Measurements from ENCODE around the gene MAGEF1. TPM values are rescaled to one million over a fixed set of nuclear protein-coding genes. Genes with fewer than 3 reads are reported as not detected.
A peak's percentile ranks its signal among the peaks of the same experiment; 100 is the strongest.

Gene MAGEF1
- total RNA-seq, 3 donors from 2014 or later (not counting 1 experiment from before 2014, with no cell fraction given): 8.1 to 12.6 (median 11.4) TPM

DNA sequence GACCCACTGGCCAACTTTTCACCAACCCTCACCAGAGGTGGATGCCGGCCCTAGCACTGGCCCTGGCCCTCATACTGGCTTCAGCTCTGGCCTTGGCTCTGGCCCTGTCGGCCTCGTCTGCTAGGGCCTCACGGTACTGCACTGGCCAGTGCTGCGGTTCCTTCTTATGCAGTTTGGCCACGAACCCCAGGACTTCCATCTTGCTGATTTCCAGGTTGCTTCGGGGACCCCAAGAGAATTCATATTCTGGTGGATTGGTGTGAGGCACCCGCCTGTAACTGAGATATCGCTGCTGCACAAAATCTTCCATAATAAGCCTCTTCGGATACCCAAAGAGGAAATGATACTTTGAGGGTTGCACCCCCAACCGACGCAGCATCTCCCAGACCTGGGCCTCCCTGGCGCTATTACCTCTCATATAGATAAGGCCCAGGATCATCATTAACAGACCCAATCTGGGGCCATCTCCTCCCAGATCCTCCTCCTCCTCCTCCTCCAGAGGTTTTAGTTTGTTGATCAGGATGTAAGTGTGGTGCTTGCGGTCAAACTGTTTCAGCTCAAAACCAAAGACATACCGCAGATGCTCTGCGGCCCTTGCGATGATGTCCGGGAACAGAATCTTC lies 883 bp downstream of the MAGEF1 start:
- H3K4me3 ChIP-seq (ENCODE audit: low read length): peak overlapping the region; percentile 63
- no peaks in the 10 kb centered on the region for H3K27me3 Mint-ChIP-seq (ENCODE audit: low read depth in 2 of 2)
- 15% methylated on average over 18 of the region's 18 CpGs for WGBS (ENCODE audit: insufficient coverage)
- H3K36me3 Mint-ChIP-seq: no peaks in the 10 kb centered on the region
- peak overlapping the region; percentile 43 to 81 for H3K27ac Mint-ChIP-seq
- no peaks in the 10 kb centered on the region for H3K9me3 ChIP-seq (ENCODE audit: control insufficient read depth, insufficient read depth, low read length)
- peak overlapping the region; percentile 66 for H3K27ac ChIP-seq (ENCODE audit: low read length)
- intact Hi-C loops (cut with micrococcal nuclease): no loop called here
- TF ChIP-seq CTCF (IDR thresholded peaks at IDR 0.05): no peak
- H3K27me3 ChIP-seq (ENCODE audit: control insufficient read depth, insufficient read depth, low read length): no peaks in the 10 kb centered on the region
- peak overlapping the region; percentile 76 for H3K4me3 Mint-ChIP-seq
- peaks cover 21 to 36% of the 10 kb centered on the region in 2 donors for H3K4me1 Mint-ChIP-seq
- peak in 1 of 2 donors; percentile 55 for DNase-seq
- H3K4me1 ChIP-seq (ENCODE audit: control insufficient read depth, insufficient read depth, low read length): peaks cover 16% of the 10 kb centered on the region
- no peaks in the 10 kb centered on the region for H3K9me3 Mint-ChIP-seq
- peak in 2 of 3 donors; percentile 14 to 15 for ATAC-seq
- no peaks in the 10 kb centered on the region for H3K36me3 ChIP-seq (ENCODE audit: control insufficient read depth, insufficient read depth, low read length)

DNA sequence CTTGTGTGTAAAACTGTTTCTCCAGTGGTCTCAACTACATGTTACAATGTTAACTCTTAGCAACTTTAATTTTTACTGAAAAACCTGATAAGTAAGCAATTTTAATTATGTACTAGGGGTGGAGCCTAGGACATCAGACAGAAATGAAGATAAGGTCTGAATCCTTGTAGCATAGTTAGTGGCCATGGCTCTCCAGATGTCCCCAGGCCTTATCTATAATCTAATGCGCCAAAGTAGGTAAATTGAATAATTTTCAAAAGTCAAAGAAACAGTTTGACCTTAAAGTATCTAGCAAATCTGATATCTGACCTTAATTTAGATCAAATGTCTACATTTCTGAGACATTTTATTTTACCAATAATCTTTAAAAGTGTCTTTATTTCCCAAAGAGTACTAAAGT lies 8.2 kb downstream of the MAGEF1 start:
- H3K27ac Mint-ChIP-seq: no peak overlapping the region
- Histone ChIP-seq H3K27me3 (ENCODE audit: control insufficient read depth, insufficient read depth, low read length) (no peaks in the 10 kb centered on the region), H3K36me3 (ENCODE audit: control insufficient read depth, insufficient read depth, low read length) (no peaks in the 10 kb centered on the region), H3K4me1 (ENCODE audit: control insufficient read depth, insufficient read depth, low read length) (no peaks in the 10 kb centered on the region), H3K27ac (ENCODE audit: low read length) (no peak overlapping the region), H3K9me3 (ENCODE audit: control insufficient read depth, insufficient read depth, low read length) (no peaks in the 10 kb centered on the region), H3K4me3 (ENCODE audit: low read length) (no peak overlapping the region)
- no peak overlapping the region for H3K4me3 Mint-ChIP-seq
- 100% methylated on average over 1 of the region's 1 CpG for WGBS (ENCODE audit: insufficient coverage)
- H3K27me3 Mint-ChIP-seq (ENCODE audit: low read depth in 2 of 2): peaks cover 0 to 5% of the 10 kb centered on the region in 2 donors
- ATAC-seq: no peak
- no peak for TF ChIP-seq CTCF (IDR thresholded peaks at IDR 0.05)
- H3K36me3 Mint-ChIP-seq: peaks cover 7% of the 10 kb centered on the region
- DNase-seq: no peak
- intact Hi-C loops (cut with micrococcal nuclease): no loop called here
- H3K4me1 Mint-ChIP-seq: no peaks in the 10 kb centered on the region
- no peaks in the 10 kb centered on the region for H3K9me3 Mint-ChIP-seq

GRCh38 chr3:184700759-184701158 lies 11.1 kb downstream of the MAGEF1 start:
- ATAC-seq (no peak), DNase-seq (no peak)
- no peaks in the 10 kb centered on the region for H3K36me3 ChIP-seq (ENCODE audit: control insufficient read depth, insufficient read depth, low read length)
- H3K4me1 ChIP-seq (ENCODE audit: control insufficient read depth, insufficient read depth, low read length): peaks cover 6% of the 10 kb centered on the region
- Mint-ChIP-seq H3K9me3 (no peaks in the 10 kb centered on the region), H3K4me3 (no peak overlapping the region), H3K27me3 (ENCODE audit: low read depth in 2 of 2) (peaks cover 3 to 5% of the 10 kb centered on the region in 2 donors), H3K27ac (no peak overlapping the region), H3K36me3 (peaks cover 7% of the 10 kb centered on the region), H3K4me1 (no peaks in the 10 kb centered on the region)
- H3K9me3 ChIP-seq (ENCODE audit: control insufficient read depth, insufficient read depth, low read length): no peaks in the 10 kb centered on the region
- intact Hi-C loops (cut with micrococcal nuclease): no loop called here
- no peak for TF ChIP-seq CTCF (IDR thresholded peaks at IDR 0.05)
- H3K27me3 ChIP-seq (ENCODE audit: control insufficient read depth, insufficient read depth, low read length): no peaks in the 10 kb centered on the region
- no peak overlapping the region for H3K27ac ChIP-seq (ENCODE audit: low read length)
- 100% methylated on average over 2 of the region's 2 CpGs for WGBS (ENCODE audit: insufficient coverage)
- H3K4me3 ChIP-seq (ENCODE audit: low read length): no peak overlapping the region

DNA sequence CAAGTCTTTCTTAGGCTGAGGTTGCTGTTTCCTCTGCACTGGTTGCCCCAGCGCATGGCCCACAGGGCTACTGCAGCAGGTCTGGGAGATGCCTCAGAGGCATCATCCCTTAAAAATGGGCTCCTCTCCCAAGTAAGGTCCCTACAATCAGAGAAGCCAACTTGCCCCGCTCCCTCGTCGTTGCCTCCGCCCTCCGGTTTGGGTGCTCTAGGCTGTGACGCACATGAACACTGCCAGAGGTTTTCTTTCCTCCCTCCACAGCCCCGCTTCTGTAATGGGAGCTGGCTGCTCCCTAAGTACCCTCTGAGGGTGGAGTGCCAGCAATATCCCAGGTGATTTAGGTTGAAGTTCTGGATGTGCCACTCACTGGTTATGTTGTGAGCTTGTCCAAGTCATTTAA lies 14.0 kb downstream of the MAGEF1 start:
- peaks cover 6% of the 10 kb centered on the region for H3K4me1 ChIP-seq (ENCODE audit: control insufficient read depth, insufficient read depth, low read length)
- no peaks in the 10 kb centered on the region for H3K4me1 Mint-ChIP-seq
- H3K4me3 ChIP-seq (ENCODE audit: low read length): no peak overlapping the region
- 91% methylated on average over 8 of the region's 8 CpGs for WGBS (ENCODE audit: insufficient coverage)
- ATAC-seq (no peak), DNase-seq (no peak)
- no peak overlapping the region for H3K27ac Mint-ChIP-seq
- peaks cover 4% of the 10 kb centered on the region for H3K36me3 Mint-ChIP-seq
- H3K36me3 ChIP-seq (ENCODE audit: control insufficient read depth, insufficient read depth, low read length): no peaks in the 10 kb centered on the region
- intact Hi-C loops (cut with micrococcal nuclease): no loop called here
- no peaks in the 10 kb centered on the region for H3K27me3 ChIP-seq (ENCODE audit: control insufficient read depth, insufficient read depth, low read length)
- no peak overlapping the region for H3K27ac ChIP-seq (ENCODE audit: low read length)
- TF ChIP-seq CTCF (IDR thresholded peaks at IDR 0.05): no peak
- H3K27me3 Mint-ChIP-seq (ENCODE audit: low read depth in 2 of 2): peaks cover 3 to 5% of the 10 kb centered on the region in 2 donors
- no peaks in the 10 kb centered on the region for H3K9me3 ChIP-seq (ENCODE audit: control insufficient read depth, insufficient read depth, low read length)
- no peaks in the 10 kb centered on the region for H3K9me3 Mint-ChIP-seq
- H3K4me3 Mint-ChIP-seq: no peak overlapping the region
